Lung (tissue), 12 donors: Measurements from ENCODE around the gene NOTCH2. TPM values are rescaled to one million over a fixed set of nuclear protein-coding genes. Genes with fewer than 3 reads are reported as not detected.

Experiments
- ATAC-seq: fragments of 200-7000 bp; cut with Tn5 transposase; one replicate; pipeline ENCODE4 v1.9.1; 2020; ENCODE audit warnings: moderate number of reproducible peaks; ENCODE audit not compliant: insufficient read depth, low FRiP score
- DNase-seq, 3 donors: peaks; one replicate each; pipeline ENCODE4 v3.0.0-alpha.2; 2013 to 2017
- H3K27ac ChIP-seq, 2 donors: one replicate each; pipeline ENCODE4 v1.5.1; 2013; ENCODE audit warnings: mild to moderate bottlenecking in 2 of 2, moderate library complexity in 2 of 2, control low read depth in 1 of 2, inconsistent platforms in 1 of 2, low read depth in 1 of 2, low read length in 1 of 2
- H3K27me3 ChIP-seq, 3 donors: one replicate each; pipeline ENCODE4 v1.5.1; 2013; ENCODE audit warnings: low read length in 2 of 3; ENCODE audit not compliant: control insufficient read depth in 3 of 3, insufficient read depth in 3 of 3
- H3K36me3 ChIP-seq, 4 donors: one replicate each; pipeline ENCODE4 v1.5.1; 2013; ENCODE audit warnings: low read length in 4 of 4, mild to moderate bottlenecking in 1 of 4, moderate library complexity in 1 of 4; ENCODE audit not compliant: control insufficient read depth in 4 of 4, insufficient read depth in 4 of 4
- H3K4me1 ChIP-seq, 5 donors: one replicate each; pipeline ENCODE4 v1.5.1; 2013; ENCODE audit warnings: low read length in 5 of 5, mild to moderate bottlenecking in 2 of 5, moderate library complexity in 1 of 5; ENCODE audit not compliant: control insufficient read depth in 5 of 5, insufficient read depth in 5 of 5
- H3K4me3 ChIP-seq: one replicate; pipeline ENCODE4 v1.5.1; 2013; ENCODE audit warnings: mild to moderate bottlenecking, control low read depth, moderate library complexity
- H3K9ac ChIP-seq, 2 donors: one replicate each; pipeline ENCODE4 v1.5.1; 2013; ENCODE audit warnings: low read length in 2 of 2, control low read depth in 1 of 2; ENCODE audit not compliant: insufficient read depth in 1 of 2
- H3K9me3 ChIP-seq, 4 donors: one replicate each; pipeline ENCODE4 v1.5.1; 2013; ENCODE audit warnings: low read length in 3 of 4, mild to moderate bottlenecking in 1 of 4, moderate library complexity in 1 of 4; ENCODE audit not compliant: control insufficient read depth in 4 of 4, insufficient read depth in 3 of 4
- CTCF ChIP-seq: IDR thresholded peaks from 2 replicates; pipeline ENCODE4 v1.5.1; 2012; ENCODE audit warnings: mild to moderate bottlenecking; ENCODE audit errors: control extremely low read depth, extremely low read depth
- WGBS, 2 donors: extraction: QIAGEN DNeasy Blood & Tissue Kit; methylation state at CpG; one replicate each; pipeline ENCODE4 v1.1.7; 2013; 5-methylcytosine and 5-hydroxymethylcytosine counted together
- polyA plus RNA-seq, 2 donors: library from polyadenylated mRNA; stranded (reverse); fragments of 200-250 nt; gene quantifications; one replicate each; pipeline ENCODE4 v1.2.1, GENCODE V29; 2013
- total RNA-seq, 2 donors: library from RNA; depleted of rRNA in 1 of 2; stranded (reverse); fragments of >200 nt in 1 of 2; gene quantifications; one replicate each; pipeline ENCODE4 v1.2.1, GENCODE V29; 2014 to 2021
- donor health status: control.
- donor health status: control.
- donor health status: Bipolar disorder and iron deficiency.
- donor health status: healthy.
- donor health status: DM: yes; HTN: yes; CAD: no.

Gene NOTCH2
- total and polyA plus RNA-seq, 4 donors, result 6.8 to 179 (median 80.3) TPM

- H3K27me3 ChIP-seq, result peaks cover 0 to 4% (median 0%) of the 10 kb centered on the region in 3 donors
- TF ChIP-seq CTCF, result no peak
- ATAC-seq, result no peak
- H3K4me1 ChIP-seq, result no peaks in the 10 kb centered on the region
- H3K9me3 ChIP-seq, result peaks cover 0 to 3% (median 0%) of the 10 kb centered on the region in 4 donors
- no peak within 1 kb of the TSS for H3K27ac ChIP-seq
- DNase-seq, result no peak
- no peak within 1 kb of the TSS for H3K4me3 ChIP-seq
- H3K9ac ChIP-seq, result no peak within 1 kb of the TSS
- 51 to 73% methylated on average over 24 of the region's 24 CpGs for WGBS, 2 donors
- H3K36me3 ChIP-seq, result no peaks in the 10 kb centered on the region
These were observed 173.2 kb downstream of the NOTCH2 start, which contains the start of gene ADAM30 for GRCh38 chr1:119896303-119896702. Gene ADAM30, minus strand, starts transcription at chr1:119896515. Its CDS starts 179 bp downstream, at chr1:119896336.

GRCh38 chr1:119895102-119895501 lies 174.4 kb downstream of the NOTCH2 start:
- Histone ChIP-seq H3K4me1 (no peaks in the 10 kb centered on the region), H3K27ac (no peak overlapping the region), H3K4me3 (no peak overlapping the region), H3K36me3 (no peaks in the 10 kb centered on the region), H3K9ac (no peak overlapping the region), H3K9me3 (peaks cover 0 to 3% (median 0%) of the 10 kb centered on the region in 4 donors), H3K27me3 (peaks cover 0 to 4% (median 0%) of the 10 kb centered on the region in 3 donors)
- TF ChIP-seq CTCF, result no peak
- DNase-seq (no peak), ATAC-seq (no peak)
- 74 to 82% methylated on average over 4 of the region's 4 CpGs for WGBS, 2 donors

DNA sequence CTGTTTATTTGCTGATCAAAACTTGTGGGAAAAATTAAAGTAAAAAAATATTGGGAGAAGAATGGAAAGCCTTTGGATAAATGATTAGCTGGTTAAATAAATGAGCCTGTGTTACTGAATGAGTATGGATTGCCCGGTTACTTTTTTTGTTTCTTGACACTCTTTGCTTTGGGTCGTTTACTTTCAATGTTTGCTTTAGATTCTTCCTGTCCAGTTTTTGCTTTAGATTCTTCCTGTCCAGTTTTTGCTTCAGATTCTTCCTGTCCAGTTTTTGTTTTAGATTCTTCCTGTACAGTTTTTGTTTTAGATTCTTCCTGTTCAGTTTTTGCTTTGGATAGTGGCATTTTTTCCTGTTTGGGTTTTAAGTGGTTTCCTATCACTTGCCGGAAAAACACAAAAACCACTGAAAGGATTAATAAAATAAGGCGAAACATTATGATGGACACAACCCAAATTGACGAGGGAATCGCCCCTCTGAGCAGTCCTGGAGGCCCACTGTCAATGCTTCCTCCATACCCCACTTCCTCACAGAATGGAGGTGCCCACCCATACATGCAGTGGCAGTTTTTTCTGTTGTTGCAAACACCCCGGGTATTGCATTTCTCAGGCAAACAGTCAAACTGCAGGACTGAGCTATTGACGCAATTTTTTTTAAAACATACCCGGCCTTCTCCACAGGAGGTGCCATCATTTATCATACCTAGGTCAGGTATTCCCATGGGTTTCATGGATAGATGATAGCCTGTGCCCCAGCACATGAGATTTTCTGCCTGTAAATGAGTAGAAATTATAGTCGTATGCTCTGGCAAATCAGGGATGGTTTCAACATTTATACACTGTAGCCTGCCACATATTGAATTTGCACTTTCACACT lies 175.4 kb downstream of the NOTCH2 start:
- peaks cover 0 to 3% (median under 1%) of the 10 kb centered on the region in 4 donors for H3K9me3 ChIP-seq
- no peak overlapping the region for H3K4me3 ChIP-seq
- H3K36me3 ChIP-seq, result no peaks in the 10 kb centered on the region
- no peak for ATAC-seq
- no peak for TF ChIP-seq CTCF
- H3K9ac ChIP-seq, result no peak overlapping the region
- peaks cover 0 to 4% (median 0%) of the 10 kb centered on the region in 3 donors for H3K27me3 ChIP-seq
- H3K4me1 ChIP-seq, result no peaks in the 10 kb centered on the region
- DNase-seq, result no peak
- no peak overlapping the region for H3K27ac ChIP-seq
- WGBS, 2 donors, result 46 to 61% methylated on average over 10 of the region's 10 CpGs
